Esophagus muscularis mucosa (tissue), 3 donors: ENCODE results near the gene PHC2.

Source experiments
- EP300 ChIP-seq: sonication (generic); formaldehyde crosslinking; IDR thresholded peaks from one replicate; pipeline ENCODE4 v1.6.1; 2017; ENCODE audit warnings: antibody characterized with exemption
- POLR2A ChIP-seq: fragments of 450-650 bp; IDR thresholded peaks from one replicate; pipeline ENCODE4 v1.6.1; 2017; ENCODE audit warnings: antibody characterized with exemption, moderate library complexity, mild to moderate bottlenecking, low read depth
- POLR2AphosphoS5 ChIP-seq, 2 donors: sonication (generic); formaldehyde crosslinking; IDR thresholded peaks; one replicate each; pipeline ENCODE4 v1.6.1; 2017; ENCODE audit warnings: antibody characterized with exemption in 2 of 2

DNA sequence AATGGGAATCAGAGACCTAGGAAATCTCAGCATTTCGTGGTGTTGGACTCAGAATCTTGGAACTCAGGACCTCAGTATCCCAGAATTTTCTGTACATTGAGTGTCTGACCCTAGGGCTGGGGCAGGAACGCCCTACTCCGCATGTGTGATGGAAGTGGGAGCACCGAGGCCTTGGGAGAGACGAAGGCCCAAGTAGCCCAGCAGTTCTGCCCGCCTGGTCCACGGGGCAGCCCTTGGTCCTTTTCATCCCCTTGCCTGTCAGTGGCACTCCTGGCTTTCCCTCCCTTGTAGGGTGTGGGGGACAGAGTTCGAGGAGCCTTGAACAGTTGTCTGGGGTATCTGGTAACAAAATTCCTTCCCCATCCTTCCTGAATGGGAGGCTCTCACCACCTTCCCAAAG is 120.2 kb downstream of the PHC2 start:
- TF ChIP-seq POLR2A = no peak
- TF ChIP-seq POLR2AphosphoS5 (IDR thresholded peaks at IDR 0.05) = no peak
- TF ChIP-seq EP300 = no peak
